GM19452 (cell line): ENCODE measurements around the gene DNPH1.

Experiments used
- ATAC-seq: cut with Tn5 transposase; IDR thresholded peaks from one replicate; pipeline ENCODE4 v1.9.1; 2021; ENCODE audit not compliant: unreplicated experiment

DNPH1 gene

GRCh38 chr6:43216200-43216599 lies 13.1 kb downstream of the DNPH1 start:
- ATAC-seq: no peak

- no peak for ATAC-seq
Measured at GRCh38 chr6:43215066-43215465, 14.2 kb downstream of the DNPH1 start.

GRCh38 chr6:43213431-43213830 lies 15.8 kb downstream of the DNPH1 start:
- no peak for ATAC-seq

GRCh38 chr6:43211955-43212354 lies 17.3 kb downstream of the DNPH1 start:
- no peak for ATAC-seq

GRCh38 chr6:43207286-43207685 lies 22.0 kb downstream of the DNPH1 start:
- no peak for ATAC-seq

GRCh38 chr6:43205849-43206248 lies 23.4 kb downstream of the DNPH1 start:
- ATAC-seq: no peak

- no peak for ATAC-seq
Measured at GRCh38 chr6:43204271-43205105, 24.8 kb downstream of the DNPH1 start.

GRCh38 chr6:43203718-43204095 lies 25.6 kb downstream of the DNPH1 start:
- ATAC-seq: no peak

- no peak for ATAC-seq
Measured at GRCh38 chr6:43203029-43203717, 26.1 kb downstream of the DNPH1 start.

- ATAC-seq: no peak
Measured at GRCh38 chr6:43202451-43202850, 26.8 kb downstream of the DNPH1 start.

GRCh38 chr6:43200541-43200940 lies 28.7 kb downstream of the DNPH1 start:
- no peak for ATAC-seq

- no peak for ATAC-seq
Measured at GRCh38 chr6:43199912-43200311, 29.4 kb downstream of the DNPH1 start.

- ATAC-seq: no peak
Measured at GRCh38 chr6:43196337-43196736, 32.9 kb downstream of the DNPH1 start.

- ATAC-seq: no peak
Measured at GRCh38 chr6:43193929-43194328, 35.4 kb downstream of the DNPH1 start.

- ATAC-seq: no peak
Measured at GRCh38 chr6:43192911-43193310, 36.4 kb downstream of the DNPH1 start.

- no peak for ATAC-seq
Measured at GRCh38 chr6:43189776-43190304, 39.4 kb downstream of the DNPH1 start.

GRCh38 chr6:43188426-43188825 lies 40.9 kb downstream of the DNPH1 start:
- ATAC-seq: no peak

- no peak for ATAC-seq
Measured at GRCh38 chr6:43187821-43188220, 41.5 kb downstream of the DNPH1 start.

- ATAC-seq: no peak
Measured at GRCh38 chr6:43186706-43187105, 42.6 kb downstream of the DNPH1 start.

- ATAC-seq: no peak
Measured at GRCh38 chr6:43186019-43186418, 43.3 kb downstream of the DNPH1 start.

- ATAC-seq: no peak
Measured at GRCh38 chr6:43185391-43185985, 43.8 kb downstream of the DNPH1 start.
